GM18517 (cell line): ENCODE results near the gene HTR3D.
"Not testable (repeated sequence)": the region's sequence is repeated elsewhere in the genome, so short reads cannot be mapped to it uniquely, and the experiment has no call there.

ENCODE experiments used
- ATAC-seq: cut with Tn5 transposase; IDR thresholded peaks from one replicate; pipeline ENCODE4 v1.9.1; 2021; ENCODE audit warnings: mild to moderate bottlenecking, moderate library complexity; ENCODE audit not compliant: unreplicated experiment

HTR3D gene

GRCh38 chr3:184067573-184068055 is 36.1 kb downstream of the HTR3D start:
- ATAC-seq: no peak

GRCh38 chr3:184068344-184068743 is 36.8 kb downstream of the HTR3D start:
- no peak for ATAC-seq

GRCh38 chr3:184071142-184071541 is 39.6 kb downstream of the HTR3D start:
- ATAC-seq: not testable (repeated sequence)

GRCh38 chr3:184073621-184074020 is 42.1 kb downstream of the HTR3D start:
- ATAC-seq: no peak

- ATAC-seq: no peak
Observed at GRCh38 chr3:184075901-184076300, 44.4 kb downstream of the HTR3D start.

- no peak for ATAC-seq
Observed at GRCh38 chr3:184077881-184078280, 46.3 kb downstream of the HTR3D start.

GRCh38 chr3:184078851-184079250 is 47.3 kb downstream of the HTR3D start:
- ATAC-seq: no peak

DNA sequence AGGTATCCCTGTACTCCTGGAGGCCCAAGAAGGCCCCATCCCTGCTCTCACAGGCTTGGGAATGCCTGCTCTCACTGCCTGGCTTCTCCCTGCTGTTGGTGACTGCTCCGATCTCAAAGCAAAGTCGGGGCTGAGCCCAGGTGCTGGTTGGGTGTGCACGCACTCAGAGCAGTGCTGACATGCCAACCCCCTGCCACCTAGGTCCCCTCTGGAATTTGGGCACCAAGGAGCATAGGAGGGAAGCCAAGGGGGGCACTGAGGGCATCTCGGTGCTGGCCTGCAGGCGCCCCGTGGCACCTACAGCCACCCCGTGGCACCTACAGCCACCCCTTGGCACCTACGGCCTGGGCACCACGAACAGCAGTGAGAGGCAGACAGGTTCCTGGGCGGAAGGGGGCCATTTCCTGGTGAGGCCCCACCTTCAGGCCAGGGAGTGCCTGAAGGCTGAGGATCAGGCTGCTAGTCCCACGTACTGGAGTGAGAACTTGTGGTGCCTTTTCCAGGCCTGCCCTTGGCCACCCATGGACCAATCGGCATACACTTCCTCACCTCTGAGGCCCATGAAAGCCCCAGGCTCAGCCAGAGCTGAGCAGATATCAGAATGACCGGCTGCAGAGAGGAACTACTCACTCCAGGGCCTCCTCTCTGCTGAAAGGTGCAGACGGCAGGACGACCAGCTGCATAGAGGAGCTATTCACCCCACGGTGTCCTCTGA is 49.7 kb downstream of the HTR3D start:
- ATAC-seq: no peak

DNA sequence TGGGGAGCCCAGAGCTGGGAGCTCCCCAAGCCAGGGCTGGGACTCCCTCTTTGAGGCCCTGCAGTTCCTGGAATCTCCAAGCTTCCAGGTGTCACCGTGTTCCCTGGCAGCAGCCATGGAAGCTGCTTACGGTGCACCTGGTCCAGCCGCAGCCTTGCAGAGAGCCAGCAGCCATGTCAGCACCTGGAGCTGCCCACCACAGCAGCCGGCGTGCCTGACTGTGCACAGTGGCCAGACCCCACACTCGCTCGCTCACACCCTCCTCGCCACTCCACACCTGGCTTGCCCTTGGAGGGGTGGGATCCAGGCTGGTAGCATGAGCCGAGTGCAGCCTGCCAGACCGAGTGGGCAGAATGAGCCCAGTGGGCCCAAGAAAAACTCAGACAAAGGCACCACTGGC is 50.5 kb downstream of the HTR3D start:
- ATAC-seq: no peak

- ATAC-seq: no peak
Observed at GRCh38 chr3:184082465-184082864, 50.9 kb downstream of the HTR3D start.

DNA sequence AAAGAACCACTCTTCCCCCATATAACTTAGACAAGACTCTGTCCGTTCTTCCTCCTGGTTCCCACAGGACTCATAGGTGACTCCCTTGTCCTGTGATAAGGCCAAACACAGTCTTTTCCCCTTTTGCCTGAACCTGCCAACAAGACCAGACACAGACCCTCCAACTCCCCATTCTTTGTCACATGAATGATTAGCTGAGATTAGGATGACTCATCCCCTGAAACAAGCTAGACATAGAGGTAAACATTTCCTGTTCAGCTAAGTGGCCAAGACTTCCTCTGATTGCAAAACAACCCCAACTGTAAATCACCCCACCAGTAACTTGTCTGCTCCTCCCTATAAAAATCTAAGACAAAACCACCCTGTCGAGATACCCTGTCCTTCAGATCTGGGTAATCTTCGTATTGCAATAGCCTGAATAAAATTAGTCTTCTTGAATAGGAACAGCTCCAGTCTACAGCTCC is 53.9 kb downstream of the HTR3D start:
- no peak for ATAC-seq
